Brain pericyte (primary cell): Measurements from ENCODE around the gene LGR6.
"Not testable (repeated sequence)": the region's sequence is repeated elsewhere in the genome, so short reads cannot be mapped to it uniquely, and the experiment has no call there.

Experiments used
- DNase-seq: peaks from one replicate; pipeline ENCODE4 v3.0.0-alpha.2; 2012; ENCODE audit warnings: low read depth, low spot score

Gene LGR6, protein sequence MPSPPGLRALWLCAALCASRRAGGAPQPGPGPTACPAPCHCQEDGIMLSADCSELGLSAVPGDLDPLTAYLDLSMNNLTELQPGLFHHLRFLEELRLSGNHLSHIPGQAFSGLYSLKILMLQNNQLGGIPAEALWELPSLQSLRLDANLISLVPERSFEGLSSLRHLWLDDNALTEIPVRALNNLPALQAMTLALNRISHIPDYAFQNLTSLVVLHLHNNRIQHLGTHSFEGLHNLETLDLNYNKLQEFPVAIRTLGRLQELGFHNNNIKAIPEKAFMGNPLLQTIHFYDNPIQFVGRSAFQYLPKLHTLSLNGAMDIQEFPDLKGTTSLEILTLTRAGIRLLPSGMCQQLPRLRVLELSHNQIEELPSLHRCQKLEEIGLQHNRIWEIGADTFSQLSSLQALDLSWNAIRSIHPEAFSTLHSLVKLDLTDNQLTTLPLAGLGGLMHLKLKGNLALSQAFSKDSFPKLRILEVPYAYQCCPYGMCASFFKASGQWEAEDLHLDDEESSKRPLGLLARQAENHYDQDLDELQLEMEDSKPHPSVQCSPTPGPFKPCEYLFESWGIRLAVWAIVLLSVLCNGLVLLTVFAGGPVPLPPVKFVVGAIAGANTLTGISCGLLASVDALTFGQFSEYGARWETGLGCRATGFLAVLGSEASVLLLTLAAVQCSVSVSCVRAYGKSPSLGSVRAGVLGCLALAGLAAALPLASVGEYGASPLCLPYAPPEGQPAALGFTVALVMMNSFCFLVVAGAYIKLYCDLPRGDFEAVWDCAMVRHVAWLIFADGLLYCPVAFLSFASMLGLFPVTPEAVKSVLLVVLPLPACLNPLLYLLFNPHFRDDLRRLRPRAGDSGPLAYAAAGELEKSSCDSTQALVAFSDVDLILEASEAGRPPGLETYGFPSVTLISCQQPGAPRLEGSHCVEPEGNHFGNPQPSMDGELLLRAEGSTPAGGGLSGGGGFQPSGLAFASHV

GRCh38 chr1:202193614-202194327, at the start of gene LGR6:
TSS of gene LGR6 (plus strand) at chr1:202193799. CDS start at chr1:202193990, 191 bp downstream.
- DNase-seq = no peak

- DNase-seq = no peak
Observed at GRCh38 chr1:202144402-202145067, 49.1 kb upstream of the LGR6 start, which contains the start of gene ARL8A. TSS of gene ARL8A (minus strand) at chr1:202144737. CDS start at chr1:202144572, 165 bp downstream.

DNA sequence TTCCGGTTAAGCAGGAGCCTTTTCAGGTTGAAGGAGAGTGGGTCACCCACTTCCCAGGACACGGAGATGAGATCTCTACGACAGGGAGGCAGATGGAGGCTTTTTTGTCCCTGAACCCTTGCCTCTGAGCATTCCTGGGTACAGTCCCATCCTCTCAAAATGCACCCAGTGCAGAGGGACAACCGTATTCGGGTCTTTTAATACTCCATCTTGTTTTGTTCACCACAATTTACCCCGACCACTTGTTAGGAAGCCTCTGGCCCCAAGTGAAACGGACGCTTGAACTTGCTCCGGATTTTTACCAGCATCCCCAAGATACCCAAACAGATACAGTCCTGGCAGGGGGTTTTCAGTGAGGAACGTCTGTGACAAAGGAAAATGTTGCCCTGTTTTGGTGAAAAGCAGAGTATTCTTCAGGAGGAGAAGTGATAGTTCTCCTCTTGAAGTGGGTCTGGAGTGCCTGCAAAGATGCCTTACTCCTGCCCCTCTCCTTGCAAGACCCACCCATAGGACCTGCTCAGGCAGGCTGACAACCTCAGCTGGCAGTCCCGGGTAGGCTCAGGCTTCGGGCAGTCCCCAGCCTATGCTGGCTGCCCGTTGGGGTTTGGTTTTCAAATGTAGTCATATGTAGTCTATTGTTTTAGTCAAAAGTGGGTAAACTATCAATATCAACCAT, 48.4 kb upstream of the LGR6 start:
- no peak for DNase-seq

GRCh38 chr1:202145744-202146140, 47.9 kb upstream of the LGR6 start:
- DNase-seq = not testable (repeated sequence)

GRCh38 chr1:202146279-202146678, 47.3 kb upstream of the LGR6 start:
- DNase-seq = no peak

GRCh38 chr1:202146993-202147392, 46.6 kb upstream of the LGR6 start:
- no peak for DNase-seq

- no peak for DNase-seq
Observed at GRCh38 chr1:202148391-202148790, 45.2 kb upstream of the LGR6 start.

GRCh38 chr1:202149566-202149965, 44.0 kb upstream of the LGR6 start:
- no peak for DNase-seq

DNA sequence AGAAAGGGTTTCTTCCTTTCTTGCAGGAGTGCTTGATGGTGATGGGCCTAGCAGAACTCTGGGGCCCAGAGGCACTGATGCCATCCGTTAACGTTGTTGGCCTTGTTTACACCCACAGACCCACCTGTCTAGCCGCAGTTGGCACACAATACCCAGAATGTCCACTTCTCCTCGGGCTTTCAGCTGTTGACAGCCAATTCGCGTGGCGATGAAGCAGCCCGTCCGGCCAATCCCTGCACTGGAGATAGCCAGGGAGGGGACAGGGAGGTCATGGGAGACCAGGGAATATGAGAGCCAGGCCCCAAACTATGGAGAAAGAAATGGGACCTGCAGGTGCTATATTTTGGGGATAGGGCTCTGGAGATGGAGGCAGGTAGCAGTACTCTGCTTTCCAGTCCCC, 43.4 kb upstream of the LGR6 start:
- DNase-seq = no peak

GRCh38 chr1:202150602-202151001, 43.0 kb upstream of the LGR6 start:
- no peak for DNase-seq

DNA sequence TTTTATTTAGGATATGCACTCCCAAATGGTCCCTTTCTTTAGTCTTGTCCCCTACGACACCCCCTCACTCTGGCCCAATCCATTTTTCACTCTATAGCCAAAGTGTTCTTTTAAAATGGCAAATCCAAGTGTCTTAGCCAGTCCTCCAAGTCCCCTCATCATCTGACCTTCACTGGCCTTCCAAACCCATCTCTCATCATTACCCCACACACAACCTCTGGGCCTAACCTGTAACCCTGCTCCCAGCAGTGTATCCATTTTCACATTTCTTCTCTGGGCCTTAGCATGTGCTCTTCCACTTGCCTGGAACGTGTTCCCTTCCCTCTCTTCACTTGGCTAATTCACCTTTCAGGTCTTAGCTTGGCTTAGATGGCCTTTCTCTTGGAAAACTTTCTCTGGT, 42.6 kb upstream of the LGR6 start:
- no peak for DNase-seq

DNA sequence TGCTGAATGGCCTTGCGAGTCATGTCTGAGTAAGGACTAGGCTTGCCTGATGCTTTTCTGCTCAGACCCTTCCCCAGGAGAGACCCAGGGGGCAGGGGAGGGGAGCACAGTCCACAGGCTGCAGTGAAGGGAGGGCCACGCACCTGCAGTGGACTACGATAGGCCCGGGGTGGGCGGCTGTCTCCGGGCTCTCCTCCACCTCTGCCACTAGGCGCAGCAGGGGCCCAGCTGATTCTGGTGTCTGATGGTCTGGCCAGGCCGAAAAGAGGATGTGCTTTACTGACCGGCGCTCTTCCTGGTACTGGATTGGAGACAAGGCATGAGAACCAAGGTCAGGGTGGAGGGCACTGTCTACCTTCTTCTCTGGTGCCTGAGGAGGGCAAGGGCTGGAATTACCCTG, 41.2 kb upstream of the LGR6 start:
- no peak for DNase-seq

DNA sequence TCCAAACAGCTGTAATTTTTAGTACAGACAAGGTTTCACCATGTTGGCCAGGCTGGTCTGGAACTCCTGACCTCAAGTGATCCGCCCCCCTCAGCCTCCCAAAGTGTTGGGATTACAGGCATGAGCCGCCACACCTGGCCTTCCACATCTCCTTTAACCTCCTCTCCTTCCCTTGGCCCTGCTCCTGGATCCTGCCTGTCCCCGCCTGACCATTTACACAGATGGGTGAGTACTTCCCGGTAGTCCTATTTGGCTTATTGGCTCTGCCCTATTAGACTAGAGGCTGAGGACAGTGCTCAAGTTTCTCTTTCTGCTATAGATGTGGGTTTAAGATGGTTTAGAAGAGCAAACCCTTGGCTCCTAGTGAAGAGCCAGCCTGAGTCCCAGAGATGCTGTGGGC, 40.3 kb upstream of the LGR6 start:
- DNase-seq = no peak

DNA sequence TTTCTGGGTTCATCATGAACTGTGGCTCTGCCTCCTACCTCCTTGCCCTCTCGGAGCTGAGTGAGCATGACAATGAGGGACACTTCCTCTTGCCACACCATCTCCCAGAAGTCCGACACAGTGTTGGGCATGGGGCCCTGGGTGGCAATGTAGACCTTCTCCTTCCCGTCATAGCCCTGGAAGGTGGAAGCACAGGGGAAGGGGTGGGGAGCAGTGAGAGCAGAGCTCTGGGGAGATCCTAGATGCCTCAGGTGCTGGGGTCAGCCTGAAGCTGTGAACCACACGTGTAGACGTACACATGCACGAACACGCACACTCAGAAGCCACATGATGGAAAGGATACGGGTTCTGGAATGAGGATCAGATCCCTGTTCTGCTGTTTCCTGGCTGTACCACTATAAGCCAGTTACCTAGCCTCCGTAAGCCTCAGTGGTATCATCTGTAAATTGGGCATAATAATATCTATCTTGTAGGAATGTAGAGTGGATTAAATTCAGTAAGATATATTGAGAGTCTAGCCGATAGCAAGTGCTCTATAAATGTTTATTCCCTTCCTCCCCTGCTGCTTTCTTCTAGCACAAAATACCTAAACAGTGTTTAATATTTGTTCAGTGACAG, 39.3 kb upstream of the LGR6 start:
- DNase-seq = no peak

DNA sequence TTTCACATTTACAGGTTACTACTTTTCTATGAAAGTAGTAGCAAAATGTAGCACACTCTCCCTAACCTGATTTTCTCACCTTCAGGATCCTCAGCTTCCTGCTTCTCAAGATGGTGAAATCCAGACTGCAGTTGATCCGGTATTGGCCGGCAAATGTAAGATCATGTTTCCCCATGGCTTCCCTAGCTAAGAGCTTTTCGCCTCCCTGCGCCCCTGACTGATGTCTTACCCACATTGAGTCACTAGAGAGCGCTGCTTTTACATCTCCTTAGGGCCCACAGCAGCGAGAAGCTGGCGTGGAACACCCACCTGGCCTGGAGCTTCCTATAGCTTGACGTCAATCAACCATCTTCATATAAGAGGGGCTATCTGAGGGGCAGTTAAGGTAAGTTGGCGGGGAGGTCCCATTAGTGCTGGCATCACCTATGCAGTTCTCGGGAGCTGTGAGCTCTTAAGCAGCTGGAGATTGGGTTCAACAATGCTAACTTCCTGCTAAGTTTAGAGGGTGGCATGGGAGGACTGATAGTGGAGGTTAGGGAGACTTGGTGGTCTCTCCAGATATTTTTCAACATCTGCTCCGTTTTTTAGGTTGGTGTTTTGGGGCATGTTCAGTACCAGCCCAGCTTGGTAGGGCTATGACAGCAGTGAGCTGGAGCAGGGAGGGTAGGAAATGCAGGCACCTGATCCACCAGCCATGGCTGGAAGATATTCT, 38.7 kb upstream of the LGR6 start:
- no peak for DNase-seq

DNA sequence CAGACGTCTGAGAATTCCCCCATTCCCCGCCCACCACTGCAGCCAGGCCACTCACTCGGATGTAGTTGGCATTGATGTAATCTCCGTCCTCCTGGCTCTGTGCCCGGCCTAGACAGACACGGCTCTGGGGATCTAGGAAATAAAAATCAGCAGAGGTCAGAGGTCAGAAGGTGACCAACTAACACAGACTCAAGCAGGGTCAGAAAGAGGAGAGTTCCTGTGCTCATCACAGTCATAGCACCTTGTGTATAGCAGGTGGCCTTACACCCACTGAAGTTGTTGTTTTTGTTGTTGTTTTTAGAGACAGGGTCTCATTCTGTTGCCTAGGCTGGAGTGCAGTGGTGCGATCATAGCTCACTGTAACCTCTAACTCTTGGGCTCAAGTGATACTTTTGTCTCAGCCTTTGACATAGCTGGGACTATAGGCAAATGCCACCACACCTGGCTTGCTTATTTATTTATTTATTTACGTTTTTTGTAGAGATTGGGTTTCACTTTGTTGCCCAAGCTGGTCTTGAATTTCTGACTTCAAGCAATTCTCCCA, 38.0 kb upstream of the LGR6 start:
- no peak for DNase-seq

GRCh38 chr1:202156590-202156989, 37.0 kb upstream of the LGR6 start:
- no peak for DNase-seq

- DNase-seq = no peak
Observed at GRCh38 chr1:202157945-202158344, 35.7 kb upstream of the LGR6 start.

DNA sequence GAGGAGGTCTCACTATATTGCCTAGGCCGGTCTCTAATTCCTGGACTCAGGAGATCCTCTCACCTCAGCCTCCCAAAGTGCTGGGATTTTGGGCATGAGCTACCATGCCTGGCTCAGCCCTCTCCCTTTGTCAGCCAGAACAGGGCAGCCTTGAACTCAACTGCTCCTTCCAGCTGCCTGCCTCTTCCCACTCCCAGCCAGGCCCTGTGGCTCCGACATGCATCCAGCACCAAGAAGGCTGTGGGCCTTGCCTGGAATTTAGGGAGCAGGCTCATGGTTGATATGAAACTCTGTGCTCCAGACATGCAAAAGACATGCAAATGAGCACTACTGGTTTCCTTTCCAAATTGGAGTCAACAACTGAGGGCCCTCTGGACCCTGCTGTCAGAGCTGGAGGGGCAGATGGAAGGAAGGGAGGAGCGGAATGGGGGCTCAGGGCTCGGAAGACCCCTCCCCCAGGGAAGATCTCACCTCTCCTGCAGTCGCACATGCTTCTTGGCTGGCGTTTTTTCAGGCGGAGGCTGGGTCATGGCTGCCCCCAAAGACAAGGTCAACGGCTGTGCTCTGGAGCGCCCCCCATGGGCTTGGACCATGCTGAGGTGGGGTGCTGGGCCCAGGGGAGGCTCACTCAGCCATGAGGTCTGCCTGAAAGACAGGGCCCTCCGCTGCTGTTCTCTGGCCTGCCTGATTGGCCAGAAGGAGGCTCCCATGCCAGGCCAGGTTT, 34.6 kb upstream of the LGR6 start:
- DNase-seq = no peak
